GM21619 (cell line): ENCODE data around the gene MYEOV.

ENCODE experiments used
- ATAC-seq: cut with Tn5 transposase; IDR thresholded peaks from one replicate; pipeline ENCODE4 v1.9.1; 2021; ENCODE audit not compliant: unreplicated experiment

Gene MYEOV

GRCh38 chr11:69301081-69301454, 7.1 kb downstream of the MYEOV start:
- no peak for ATAC-seq

GRCh38 chr11:69301455-69302401, 7.8 kb downstream of the MYEOV start:
- ATAC-seq: no peak

GRCh38 chr11:69302447-69303020, 8.6 kb downstream of the MYEOV start:
- ATAC-seq: no peak

- no peak for ATAC-seq
These were observed 9.5 kb downstream of the MYEOV start for GRCh38 chr11:69303427-69303826.

- ATAC-seq: no peak
These were observed 10.3 kb downstream of the MYEOV start for GRCh38 chr11:69304258-69304657.

GRCh38 chr11:69304686-69305085, 10.7 kb downstream of the MYEOV start:
- ATAC-seq: no peak

GRCh38 chr11:69305885-69306540, 12.1 kb downstream of the MYEOV start:
- ATAC-seq: no peak

- no peak for ATAC-seq
These were observed 12.9 kb downstream of the MYEOV start for GRCh38 chr11:69306821-69307220.

GRCh38 chr11:69307421-69307820, 13.5 kb downstream of the MYEOV start:
- no peak for ATAC-seq

- no peak for ATAC-seq
These were observed 14.0 kb downstream of the MYEOV start for GRCh38 chr11:69307871-69308431.

GRCh38 chr11:69308491-69308911, 14.5 kb downstream of the MYEOV start:
- no peak for ATAC-seq

- no peak for ATAC-seq
These were observed 15.1 kb downstream of the MYEOV start for GRCh38 chr11:69308936-69309615.

GRCh38 chr11:69309631-69310280, 15.8 kb downstream of the MYEOV start:
- ATAC-seq: no peak

GRCh38 chr11:69310351-69310750, 16.4 kb downstream of the MYEOV start:
- no peak for ATAC-seq

- no peak for ATAC-seq
These were observed 17.2 kb downstream of the MYEOV start for GRCh38 chr11:69310934-69311766.

GRCh38 chr11:69311767-69312385, 17.9 kb downstream of the MYEOV start:
- no peak for ATAC-seq

- no peak for ATAC-seq
These were observed 18.8 kb downstream of the MYEOV start for GRCh38 chr11:69312453-69313404.

GRCh38 chr11:69313992-69314391, 20.0 kb downstream of the MYEOV start:
- no peak for ATAC-seq
